HepG2 (cell line): ENCODE results near the gene SAMD14. TPM values are rescaled to one million over a fixed set of nuclear protein-coding genes. Genes with fewer than 3 reads are reported as not detected.
A peak's percentile ranks its signal among the peaks of the same experiment; 100 is the strongest.

ENCODE experiments used
- ADNP ChIP-seq: sonication (generic); formaldehyde crosslinking; IDR thresholded peaks from 2 replicates; pipeline ENCODE4 v1.4.0; 2020; ENCODE audit warnings: missing genetic modification reagents
- CREB3 ChIP-seq: sonication (generic); formaldehyde crosslinking; IDR thresholded peaks from 2 replicates; pipeline ENCODE4 v1.5.0; 2020; ENCODE audit warnings: missing genetic modification reagents
- CTCF ChIP-seq: sonication (generic); formaldehyde crosslinking; IDR thresholded peaks from 2 replicates; pipeline ENCODE4 v1.5.0; 2020; ENCODE audit warnings: mild to moderate bottlenecking, missing genetic modification reagents, moderate library complexity
- EP300 ChIP-seq, 3 experiments: sonication (generic) in 1 of 3; formaldehyde crosslinking in 1 of 3; IDR thresholded peaks; 2 replicates each; pipeline versions ENCODE4 v1.5.1 to v1.6.1; 2011 to 2020; ENCODE audit warnings: low read depth in 2 of 3, low read length in 2 of 3, borderline replicate concordance in 1 of 3, improper control_type of control experiment in 1 of 3, mild to moderate bottlenecking in 1 of 3, missing genetic modification reagents in 1 of 3, moderate library complexity in 1 of 3
- GPBP1L1 ChIP-seq: sonication (generic); formaldehyde crosslinking; IDR thresholded peaks from 2 replicates; pipeline ENCODE4 v1.5.0; 2020; ENCODE audit warnings: mild to moderate bottlenecking, missing genetic modification reagents
- HHEX ChIP-seq: IDR thresholded peaks from 2 replicates; pipeline ENCODE4 v1.6.1; 2016; ENCODE audit warnings: control low read depth
- HMG20B ChIP-seq: conservative IDR thresholded peaks from 2 replicates; pipeline ENCODE4 v1.6.1; 2016; ENCODE audit warnings: missing genetic modification reagents, missing compliant biosample characterization
- HMGA1 ChIP-seq: sonication (generic); formaldehyde crosslinking; conservative IDR thresholded peaks from 2 replicates; pipeline ENCODE4 v1.4.0; 2020; ENCODE audit warnings: missing genetic modification reagents
- MED1 ChIP-seq: sonication (generic); formaldehyde crosslinking; IDR thresholded peaks from 2 replicates; pipeline ENCODE4 v1.4.0; 2020; ENCODE audit warnings: missing genetic modification reagents
- MTA3 ChIP-seq: sonication (generic); formaldehyde crosslinking; IDR thresholded peaks from 2 replicates; pipeline ENCODE4 v1.4.0; 2020; ENCODE audit warnings: missing genetic modification reagents
- RELA ChIP-seq: sonication (generic); formaldehyde crosslinking; IDR thresholded peaks from 2 replicates; pipeline ENCODE4 v1.4.0; 2020; ENCODE audit warnings: missing genetic modification reagents
- RORA ChIP-seq: sonication (generic); formaldehyde crosslinking; IDR thresholded peaks from 2 replicates; pipeline ENCODE4 v1.5.0; 2020; ENCODE audit warnings: mild to moderate bottlenecking, missing genetic modification reagents, moderate library complexity
- SRF ChIP-seq: IDR thresholded peaks from 2 replicates; pipeline ENCODE4 v1.6.1; 2011; ENCODE audit warnings: mild to moderate bottlenecking, low read depth, low read length, moderate library complexity
- TFAP4 ChIP-seq: sonication (generic); IDR thresholded peaks from 2 replicates; pipeline ENCODE4 v1.6.1; 2016; ENCODE audit warnings: low read depth, borderline replicate concordance
- XRCC5 ChIP-seq: fragments of 200-400 bp; formaldehyde crosslinking; optimal IDR thresholded peaks from 2 replicates; pipeline ENCODE3; 2017; ENCODE audit warnings: mild to moderate bottlenecking, low read length
- ZBTB7B ChIP-seq: sonication (generic); formaldehyde crosslinking; IDR thresholded peaks from 2 replicates; pipeline ENCODE4 v1.4.0; 2020; ENCODE audit warnings: missing genetic modification reagents
- ZIK1 ChIP-seq: sonication (generic); formaldehyde crosslinking; IDR thresholded peaks from 2 replicates; pipeline ENCODE4 v1.5.0; 2020; ENCODE audit warnings: mild to moderate bottlenecking, low read depth, missing genetic modification reagents, borderline replicate concordance
- ZMYM3 ChIP-seq: sonication (generic); formaldehyde crosslinking; IDR thresholded peaks from 2 replicates; pipeline ENCODE4 v1.5.1; 2020; ENCODE audit warnings: mild to moderate bottlenecking, missing genetic modification reagents
- ZNF331 ChIP-seq: sonication (generic); formaldehyde crosslinking; IDR thresholded peaks from 2 replicates; pipeline ENCODE4 v1.4.0; 2020; ENCODE audit warnings: missing genetic modification reagents
- ZNF350 ChIP-seq: sonication (generic); formaldehyde crosslinking; IDR thresholded peaks from 2 replicates; pipeline ENCODE4 v1.4.0; 2020; ENCODE audit warnings: mild to moderate bottlenecking, low read depth, missing genetic modification reagents, borderline replicate concordance
- ZNF501 ChIP-seq: sonication (generic); formaldehyde crosslinking; IDR thresholded peaks from 2 replicates; pipeline ENCODE4 v1.5.1; 2020; ENCODE audit warnings: mild to moderate bottlenecking, moderate library complexity, missing genetic modification reagents
- ZNF589 ChIP-seq: sonication (generic); formaldehyde crosslinking; conservative IDR thresholded peaks from 2 replicates; pipeline ENCODE4 v1.8.0; 2022; ENCODE audit warnings: mild to moderate bottlenecking, moderate library complexity, missing genetic modification reagents
- ZNF619 ChIP-seq: sonication (generic); formaldehyde crosslinking; IDR thresholded peaks from 2 replicates; pipeline ENCODE4 v1.4.0; 2020; ENCODE audit warnings: mild to moderate bottlenecking, missing genetic modification reagents
- ZNF629 ChIP-seq: sonication (generic); formaldehyde crosslinking; conservative IDR thresholded peaks from 2 replicates; pipeline ENCODE4 v1.5.0; 2020; ENCODE audit warnings: missing genetic modification reagents
- ZNF761 ChIP-seq: sonication (generic); formaldehyde crosslinking; conservative IDR thresholded peaks from 2 replicates; pipeline ENCODE4 v1.4.0; 2020; ENCODE audit warnings: mild to moderate bottlenecking, missing genetic modification reagents
- ZNF775 ChIP-seq: sonication (generic); formaldehyde crosslinking; IDR thresholded peaks from 2 replicates; pipeline ENCODE4 v1.4.0; 2020; ENCODE audit warnings: missing genetic modification reagents, mild to moderate bottlenecking, moderate library complexity, borderline replicate concordance
- polyA plus RNA-seq, 8 experiments: library from polyadenylated mRNA; depleted of rRNA in 3 of 8; stranded (reverse) in 7 of 8; unstranded in 1 of 8; fragments of >200 nt; fragmentation: Illumina TruSeq in 4 of 8; extraction: Trizol in 4 of 8; gene quantifications; 2 replicates each; pipeline versions ENCODE4 v1.2.1 to v1.2.3, GENCODE V29; 2011 to 2016; ENCODE audit warnings: low read depth in 4 of 8, missing spikeins in 1 of 8, mixed read lengths in 1 of 8; ENCODE audit not compliant: insufficient read depth in 1 of 8
- total RNA-seq, 5 experiments: library from RNA; depleted of rRNA; stranded (reverse); fragments of >200 nt; fragmentation: Illumina TruSeq; extraction: Trizol; gene quantifications; 2 replicates each; pipeline ENCODE4 v1.2.3, GENCODE V29; 2016; ENCODE audit warnings: low read depth in 1 of 5

Gene SAMD14
- total and polyA plus RNA-seq, 2 of the 13 experiments (the other 11 are each of a cell fraction or from before 2014, with no cell fraction given) = 0.07 to 0.22 TPM

GRCh38 chr17:50161023-50161910, 31.3 kb upstream of the SAMD14 start (continued):
- no peak for TF ChIP-seq GPBP1L1 (CRISPR knock-in tag)
- TF ChIP-seq ZIK1 (CRISPR knock-in tag) = peak; percentile 86; the same call in 1 of the 2 replicates
- TF ChIP-seq XRCC5 = peak; percentile 98
- no peak for TF ChIP-seq EP300 (IDR thresholded peaks at IDR 0.05; ENCODE audit: low read depth in 2 of 2, low read length in 2 of 2)
- no peak for TF ChIP-seq EP300 (CRISPR knock-in tag; IDR thresholded peaks at IDR 0.05; ENCODE audit: borderline replicate concordance)
- TF ChIP-seq ADNP (CRISPR knock-in tag) = no peak
- TF ChIP-seq MTA3 = no peak
- peak; percentile 36; the same call in 1 of the 2 replicates for TF ChIP-seq TFAP4
- peak; percentile 63; the same call in 1 of the 2 replicates for TF ChIP-seq ZBTB7B (CRISPR knock-in tag)
- no peak; the same call in 1 of the 2 replicates for TF ChIP-seq ZMYM3 (CRISPR knock-in tag)
- TF ChIP-seq CREB3 (CRISPR knock-in tag) = no peak
- peak; percentile 84; the same call in 1 of the 2 replicates for TF ChIP-seq RELA
- peak; percentile 100 for TF ChIP-seq CTCF (CRISPR knock-in tag)
- no peak; the same call in 1 of the 2 replicates for TF ChIP-seq MED1
- peak; percentile 98; the same call in 1 of the 2 replicates for TF ChIP-seq ZNF619
- peak; percentile 88 for TF ChIP-seq ZNF501 (CRISPR knock-in tag)
- peak; percentile 74 for TF ChIP-seq ZNF331 (CRISPR knock-in tag)
- TF ChIP-seq ZNF629 (CRISPR knock-in tag) = no peak
- no peak for TF ChIP-seq ZNF775 (CRISPR knock-in tag)
- TF ChIP-seq HMG20B (CRISPR knock-in tag) = no peak
- TF ChIP-seq HMGA1 (CRISPR knock-in tag) = no peak
- no peak; the same call in 1 of the 2 replicates for TF ChIP-seq ZNF589 (CRISPR knock-in tag)
- TF ChIP-seq RORA (CRISPR knock-in tag) = no peak
- TF ChIP-seq SRF = no peak
- 0 out of 2 replicates have a peak, but pooled peaks have one; percentile 24 for TF ChIP-seq ZNF761 (CRISPR knock-in tag)
- no peak for TF ChIP-seq HHEX (CRISPR knock-in tag)
- TF ChIP-seq ZNF350 (CRISPR knock-in tag) = peak; percentile 88
